Stimulated activated CD8-positive, alpha-beta memory T cell treated with anti-CD3 and anti-CD28 coated beads, Interleukin-12 subunit alpha, Interleukin-12 subunit beta, amount 100 ng/mL, for 24 hours (primary cell): ENCODE results near the gene GABRA5.
"Not testable (repeated sequence)": the region's sequence is repeated elsewhere in the genome, so short reads cannot be mapped to it uniquely, and the experiment has no call there.

ENCODE experiments used
- DNase-seq: peaks from one replicate; pipeline ENCODE4 v3.0.0-alpha.2; 2020; ENCODE audit errors: extremely low read depth

GABRA5 gene

GRCh38 chr15:26877831-26878230 lies 11.0 kb downstream of the GABRA5 start:
- no peak for DNase-seq

GRCh38 chr15:26879706-26880105 lies 12.8 kb downstream of the GABRA5 start:
- DNase-seq = no peak

- DNase-seq = no peak
Observed at GRCh38 chr15:26882112-26882511, 15.2 kb downstream of the GABRA5 start.

GRCh38 chr15:26882616-26883365 lies 15.9 kb downstream of the GABRA5 start:
- no peak for DNase-seq

- DNase-seq = no peak
Observed at GRCh38 chr15:26883466-26883865, 16.6 kb downstream of the GABRA5 start.

- no peak for DNase-seq
Observed at GRCh38 chr15:26886566-26886965, 19.7 kb downstream of the GABRA5 start.

- DNase-seq = no peak
Observed at GRCh38 chr15:26887926-26888666, 21.2 kb downstream of the GABRA5 start.

- no peak for DNase-seq
Observed at GRCh38 chr15:26888761-26889160, 21.9 kb downstream of the GABRA5 start.

- DNase-seq = no peak
Observed at GRCh38 chr15:26889298-26889898, 22.5 kb downstream of the GABRA5 start.

- DNase-seq = no peak
Observed at GRCh38 chr15:26890451-26890850, 23.6 kb downstream of the GABRA5 start.

GRCh38 chr15:26890988-26891387 lies 24.1 kb downstream of the GABRA5 start:
- DNase-seq = no peak

- DNase-seq = no peak
Observed at GRCh38 chr15:26891448-26892181, 24.8 kb downstream of the GABRA5 start.

GRCh38 chr15:26892182-26892518 lies 25.3 kb downstream of the GABRA5 start:
- no peak for DNase-seq

- DNase-seq = no peak
Observed at GRCh38 chr15:26892678-26893077, 25.8 kb downstream of the GABRA5 start.

GRCh38 chr15:26893351-26894065 lies 26.6 kb downstream of the GABRA5 start:
- DNase-seq = no peak

GRCh38 chr15:26894181-26894580 lies 27.3 kb downstream of the GABRA5 start:
- DNase-seq = no peak

GRCh38 chr15:26895346-26895745 lies 28.5 kb downstream of the GABRA5 start:
- DNase-seq = not testable (repeated sequence)

- no peak for DNase-seq
Observed at GRCh38 chr15:26899658-26900057, 32.8 kb downstream of the GABRA5 start.

- no peak for DNase-seq
Observed at GRCh38 chr15:26901041-26901440, 34.2 kb downstream of the GABRA5 start.

- DNase-seq = no peak
Observed at GRCh38 chr15:26910715-26911114, 43.9 kb downstream of the GABRA5 start.

GRCh38 chr15:26921433-26921832 lies 54.6 kb downstream of the GABRA5 start:
- no peak for DNase-seq

GRCh38 chr15:26926081-26926480 lies 59.2 kb downstream of the GABRA5 start:
- DNase-seq = no peak
